Nephron progenitor cell (in vitro differentiated cells): Measurements from ENCODE around the gene GAS1.

Experiments used
- DNase-seq: peaks from one replicate; pipeline ENCODE4 v3.0.0; 2021
- H3K27ac Mint-ChIP-seq: 2 replicates; pipeline ENCODE4 v1.8.0; 2021; ENCODE audit warnings: mild to moderate bottlenecking, moderate library complexity, mixed read lengths
- H3K27me3 Mint-ChIP-seq: 2 replicates; pipeline ENCODE4 v1.8.0; 2021; ENCODE audit warnings: mild to moderate bottlenecking, low read depth, mixed read lengths; ENCODE audit not compliant: poor library complexity
- H3K36me3 Mint-ChIP-seq: 2 replicates; pipeline ENCODE4 v1.8.0; 2021; ENCODE audit warnings: low read depth, mixed read lengths
- H3K4me1 Mint-ChIP-seq: 2 replicates; pipeline ENCODE4 v1.8.0; 2021; ENCODE audit warnings: mixed read lengths
- H3K4me3 Mint-ChIP-seq: 2 replicates; pipeline ENCODE4 v1.8.0; 2021; ENCODE audit warnings: mild to moderate bottlenecking, moderate library complexity, mixed read lengths
- H3K9me3 Mint-ChIP-seq: 2 replicates; pipeline ENCODE4 v1.8.0; 2021; ENCODE audit warnings: mild to moderate bottlenecking, moderate library complexity, mixed read lengths
- TF ChIP-seq, protein P1 (sequence below): fragments of 200-600 bp; sonication (generic); IDR thresholded peaks from 2 replicates; pipeline ENCODE4 v1.5.0; 2021; ENCODE audit warnings: antibody characterized with exemption

GAS1 gene

DNA sequence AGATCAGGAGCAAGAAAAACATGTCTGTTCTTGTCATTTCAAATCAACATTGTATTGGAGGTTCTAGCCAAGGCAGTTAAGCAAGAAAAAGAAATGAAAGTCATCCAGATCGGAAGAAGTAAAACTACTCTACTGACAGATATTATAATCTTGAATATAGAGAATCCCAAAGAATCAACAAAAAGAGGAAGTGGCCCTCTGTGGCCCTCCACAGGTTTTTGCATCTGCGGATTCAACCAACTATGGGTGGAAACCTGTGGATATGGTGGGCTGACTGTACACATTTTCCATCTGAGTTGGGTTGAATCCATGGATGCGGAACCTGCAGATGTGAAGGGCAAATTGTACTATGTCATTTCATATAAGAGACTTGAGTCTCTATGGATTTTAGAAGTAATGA lies 35.1 kb downstream of the GAS1 start:
- TF ChIP-seq, protein P1, sequence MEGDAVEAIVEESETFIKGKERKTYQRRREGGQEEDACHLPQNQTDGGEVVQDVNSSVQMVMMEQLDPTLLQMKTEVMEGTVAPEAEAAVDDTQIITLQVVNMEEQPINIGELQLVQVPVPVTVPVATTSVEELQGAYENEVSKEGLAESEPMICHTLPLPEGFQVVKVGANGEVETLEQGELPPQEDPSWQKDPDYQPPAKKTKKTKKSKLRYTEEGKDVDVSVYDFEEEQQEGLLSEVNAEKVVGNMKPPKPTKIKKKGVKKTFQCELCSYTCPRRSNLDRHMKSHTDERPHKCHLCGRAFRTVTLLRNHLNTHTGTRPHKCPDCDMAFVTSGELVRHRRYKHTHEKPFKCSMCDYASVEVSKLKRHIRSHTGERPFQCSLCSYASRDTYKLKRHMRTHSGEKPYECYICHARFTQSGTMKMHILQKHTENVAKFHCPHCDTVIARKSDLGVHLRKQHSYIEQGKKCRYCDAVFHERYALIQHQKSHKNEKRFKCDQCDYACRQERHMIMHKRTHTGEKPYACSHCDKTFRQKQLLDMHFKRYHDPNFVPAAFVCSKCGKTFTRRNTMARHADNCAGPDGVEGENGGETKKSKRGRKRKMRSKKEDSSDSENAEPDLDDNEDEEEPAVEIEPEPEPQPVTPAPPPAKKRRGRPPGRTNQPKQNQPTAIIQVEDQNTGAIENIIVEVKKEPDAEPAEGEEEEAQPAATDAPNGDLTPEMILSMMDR: no peak
- peaks cover 60% of the 10 kb centered on the region for H3K36me3 Mint-ChIP-seq
- H3K4me3 Mint-ChIP-seq: no peak overlapping the region
- H3K4me1 Mint-ChIP-seq: peaks cover 7% of the 10 kb centered on the region
- H3K9me3 Mint-ChIP-seq: peaks cover 75% of the 10 kb centered on the region
- no peak overlapping the region for H3K27ac Mint-ChIP-seq
- no peak for DNase-seq
- H3K27me3 Mint-ChIP-seq: peaks cover 6% of the 10 kb centered on the region

GRCh38 chr9:86909388-86909787 lies 37.9 kb downstream of the GAS1 start:
- H3K9me3 Mint-ChIP-seq: peaks cover 87% of the 10 kb centered on the region
- DNase-seq: no peak
- no peak overlapping the region for H3K27ac Mint-ChIP-seq
- TF ChIP-seq, protein P1: no peak
- H3K27me3 Mint-ChIP-seq: peaks cover 9% of the 10 kb centered on the region
- H3K36me3 Mint-ChIP-seq: peaks cover 59% of the 10 kb centered on the region
- H3K4me1 Mint-ChIP-seq: peaks cover 34% of the 10 kb centered on the region
- H3K4me3 Mint-ChIP-seq: no peak overlapping the region

DNA sequence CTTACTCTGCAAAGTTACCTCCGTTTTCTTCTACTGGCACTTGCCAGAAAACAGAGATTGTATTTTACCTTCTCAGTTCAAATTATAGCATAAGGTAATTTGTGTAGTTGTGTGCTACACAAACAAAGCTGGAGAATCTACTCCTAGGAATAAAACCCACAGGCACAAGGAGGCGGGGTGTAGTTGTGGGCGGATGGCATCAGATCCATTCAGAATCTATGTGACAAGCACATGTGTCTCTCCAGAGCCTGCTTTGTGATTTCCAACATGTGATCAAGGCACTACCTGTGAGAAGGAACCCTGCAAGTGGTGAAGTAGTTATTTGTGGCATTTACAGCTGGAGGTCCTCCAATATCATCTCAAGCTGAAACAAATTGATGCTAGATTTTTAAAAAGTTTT lies 39.0 kb downstream of the GAS1 start:
- H3K27me3 Mint-ChIP-seq: peaks cover 9% of the 10 kb centered on the region
- TF ChIP-seq, protein P1: no peak
- no peak overlapping the region for H3K4me3 Mint-ChIP-seq
- H3K27ac Mint-ChIP-seq: peak overlapping the region; percentile 86
- peaks cover 76% of the 10 kb centered on the region for H3K9me3 Mint-ChIP-seq
- H3K36me3 Mint-ChIP-seq: peaks cover 49% of the 10 kb centered on the region
- H3K4me1 Mint-ChIP-seq: peaks cover 45% of the 10 kb centered on the region
- no peak for DNase-seq

DNA sequence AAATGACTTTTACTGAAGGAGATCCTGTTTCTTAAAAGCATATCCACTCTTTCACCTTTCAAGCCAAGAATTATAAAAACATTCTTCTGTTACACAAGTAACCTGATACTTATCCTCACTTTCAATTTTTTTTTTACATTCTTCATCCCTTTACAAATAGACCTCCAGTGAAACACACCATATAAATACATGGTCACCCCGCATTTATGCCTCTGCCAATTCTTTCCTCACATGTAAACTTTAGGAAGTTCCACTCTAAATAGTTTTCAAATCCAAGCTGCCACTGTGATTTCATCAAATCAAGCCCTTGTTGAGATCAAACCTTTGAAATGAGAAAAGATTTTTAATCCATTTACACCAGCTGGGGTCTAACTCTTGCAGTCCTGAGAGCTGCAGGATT lies 40.0 kb downstream of the GAS1 start:
- Mint-ChIP-seq H3K4me1 (peaks cover 54% of the 10 kb centered on the region), H3K4me3 (peak overlapping the region; percentile 7), H3K36me3 (peaks cover 47% of the 10 kb centered on the region), H3K27ac (no peak overlapping the region), H3K9me3 (peaks cover 68% of the 10 kb centered on the region), H3K27me3 (peaks cover 11% of the 10 kb centered on the region)
- TF ChIP-seq, protein P1: no peak
- no peak for DNase-seq

DNA sequence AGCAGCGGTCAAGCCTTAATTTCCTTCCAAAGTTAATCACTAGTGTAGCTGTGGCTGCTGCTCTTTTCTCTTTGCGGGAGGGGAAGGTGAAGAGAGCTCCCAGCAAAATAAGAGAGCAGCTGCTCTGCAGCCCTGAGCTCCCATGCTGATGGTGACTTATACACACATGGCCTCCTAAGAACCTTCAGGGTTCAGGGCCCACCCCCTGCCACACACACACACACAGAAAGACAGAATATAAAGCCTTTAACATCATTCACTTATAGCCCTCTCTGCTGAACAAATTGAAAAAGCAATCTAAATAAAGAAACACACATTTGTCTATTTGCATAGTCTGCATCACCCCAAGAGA lies 43.6 kb downstream of the GAS1 start:
- Mint-ChIP-seq H3K4me3 (peak overlapping the region; percentile 75), H3K9me3 (peaks cover 32% of the 10 kb centered on the region), H3K36me3 (peaks cover 14% of the 10 kb centered on the region), H3K27ac (peak overlapping the region; percentile 96), H3K4me1 (peaks cover 73% of the 10 kb centered on the region), H3K27me3 (peaks cover 15% of the 10 kb centered on the region)
- no peak for DNase-seq
- TF ChIP-seq, protein P1: no peak

DNA sequence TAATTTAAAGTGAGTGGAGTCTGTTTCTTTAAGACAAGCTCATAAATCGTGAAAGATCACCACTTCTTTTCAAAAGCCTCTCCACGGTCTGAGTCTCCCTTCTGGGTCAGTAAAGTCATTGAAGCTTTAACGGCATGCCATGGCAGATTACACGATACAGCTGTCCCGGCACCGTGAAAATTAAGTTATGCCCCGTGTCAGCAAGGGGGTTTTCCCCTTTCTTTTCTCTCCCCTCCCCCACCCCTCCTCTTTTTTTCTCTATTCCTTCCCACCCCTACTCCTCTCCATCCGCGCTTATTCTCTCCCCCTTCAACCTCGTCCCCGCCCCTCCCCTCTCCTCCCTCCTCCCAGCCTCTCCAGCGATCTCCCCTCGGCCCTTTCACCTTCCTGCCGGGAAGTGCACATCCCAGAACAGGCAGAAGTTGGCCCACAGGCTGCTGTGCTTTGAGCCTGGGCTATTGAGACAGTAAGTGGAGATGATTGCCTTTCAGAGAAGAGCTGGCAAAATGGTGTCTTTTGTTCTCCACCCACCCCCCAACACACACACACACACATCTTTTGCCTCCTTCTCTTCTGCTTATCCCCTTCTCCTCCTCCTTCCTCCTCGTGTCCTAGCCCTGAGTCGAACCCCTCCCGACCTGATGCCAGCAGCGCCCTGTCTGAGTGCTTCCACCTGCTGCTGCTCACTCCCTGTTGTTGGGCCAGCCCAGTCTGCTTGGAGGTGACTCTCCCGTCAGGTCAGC lies 44.1 kb downstream of the GAS1 start:
- H3K9me3 Mint-ChIP-seq: peaks cover 28% of the 10 kb centered on the region
- peaks cover 15% of the 10 kb centered on the region for H3K27me3 Mint-ChIP-seq
- peaks cover 14% of the 10 kb centered on the region for H3K36me3 Mint-ChIP-seq
- H3K4me3 Mint-ChIP-seq: peak overlapping the region; percentile 75
- peak; percentile 68 for DNase-seq
- H3K4me1 Mint-ChIP-seq: peaks cover 78% of the 10 kb centered on the region
- TF ChIP-seq, protein P1: no peak
- H3K27ac Mint-ChIP-seq: peak overlapping the region; percentile 96
